Heart left ventricle (tissue), 13 donors: Measurements from ENCODE around the gene IL3RA.

Experiments
- POLR2A ChIP-seq, 2 donors: fragments of 450-650 bp; IDR thresholded peaks; one replicate each; pipeline ENCODE4 v1.6.1; 2017; ENCODE audit warnings: antibody characterized with exemption in 2 of 2, mild to moderate bottlenecking in 2 of 2, moderate library complexity in 2 of 2
- TF ChIP-seq, protein P1 (sequence below), 12 donors: fragments of 200-600 bp; sonication (generic) in 4 of 12; IDR thresholded peaks; one replicate each; pipeline versions ENCODE4 v1.5.0 to v1.8.0; 2018 to 2022; ENCODE audit warnings: antibody characterized with exemption in 12 of 12, mild to moderate bottlenecking in 5 of 12
- donor health status: ischemic (EF 13 %, LVEDD 7.1; RV severe dilation, severe dysfunction).
- donor health status: DM: no; HTN: yes; CAD: no.
- donor health status: DM: no; HTN: no; CAD: no.
- donor health status: ischemic (EF 25% LVEDD 6.9; RV normal size, moderate dysfunction).
- donor health status: ischemic (EF 25% LVEDD 5.7; RV mildly dilated, moderate dysfunction).
- donor health status: ischemic (EF 35%, LVEDD 5.7; RV mildly dilated, moderate dysfunction).
- donor health status: nonischemic (EF 11% LVEDD 7.7; RV severe dilation, severe dysfunction).
- donor health status: DM: yes; HTN: yes; CAD: no.
- donor health status: PGD.
- donor health status: ischemic (EF 29% LVEDD 5.4; RV normal size, mild dysfunction).
- donor health status: nonischemic (EF 23%, LVEDD 6.1; RV moderate dilation, normal function).

DNA sequence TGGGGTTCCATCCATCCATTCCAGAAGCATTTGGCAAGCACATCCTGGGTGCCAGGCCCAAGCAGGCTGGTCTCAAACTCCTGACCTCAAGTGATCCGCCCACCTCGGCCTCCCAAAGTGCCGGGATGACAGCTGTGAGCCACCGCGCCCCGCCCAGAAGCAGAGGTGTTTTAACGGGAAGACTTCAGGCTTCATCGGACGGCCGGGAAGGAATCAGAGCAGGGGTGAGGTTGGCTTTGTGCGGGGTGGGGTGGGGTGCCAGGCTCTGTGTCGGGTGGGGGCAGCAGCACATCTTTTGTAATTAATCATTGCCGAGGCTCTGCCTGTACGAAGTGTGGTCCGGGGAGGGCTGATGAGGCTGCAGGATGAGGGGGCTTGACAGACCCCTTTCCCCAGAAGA is 60.4 kb downstream of the IL3RA start:
- no peak for TF ChIP-seq POLR2A (IDR thresholded peaks at IDR 0.05)
- TF ChIP-seq, protein P1, sequence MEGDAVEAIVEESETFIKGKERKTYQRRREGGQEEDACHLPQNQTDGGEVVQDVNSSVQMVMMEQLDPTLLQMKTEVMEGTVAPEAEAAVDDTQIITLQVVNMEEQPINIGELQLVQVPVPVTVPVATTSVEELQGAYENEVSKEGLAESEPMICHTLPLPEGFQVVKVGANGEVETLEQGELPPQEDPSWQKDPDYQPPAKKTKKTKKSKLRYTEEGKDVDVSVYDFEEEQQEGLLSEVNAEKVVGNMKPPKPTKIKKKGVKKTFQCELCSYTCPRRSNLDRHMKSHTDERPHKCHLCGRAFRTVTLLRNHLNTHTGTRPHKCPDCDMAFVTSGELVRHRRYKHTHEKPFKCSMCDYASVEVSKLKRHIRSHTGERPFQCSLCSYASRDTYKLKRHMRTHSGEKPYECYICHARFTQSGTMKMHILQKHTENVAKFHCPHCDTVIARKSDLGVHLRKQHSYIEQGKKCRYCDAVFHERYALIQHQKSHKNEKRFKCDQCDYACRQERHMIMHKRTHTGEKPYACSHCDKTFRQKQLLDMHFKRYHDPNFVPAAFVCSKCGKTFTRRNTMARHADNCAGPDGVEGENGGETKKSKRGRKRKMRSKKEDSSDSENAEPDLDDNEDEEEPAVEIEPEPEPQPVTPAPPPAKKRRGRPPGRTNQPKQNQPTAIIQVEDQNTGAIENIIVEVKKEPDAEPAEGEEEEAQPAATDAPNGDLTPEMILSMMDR (IDR thresholded peaks at IDR 0.05), result no peak
